NCI-H345 (cell line): ENCODE data around the gene SMARCC1.

Source experiments
- DNase-seq: peaks from one replicate; lab custom pipeline; 2025; lab: John Stamatoyannopoulos, UW

SMARCC1 gene

GRCh38 chr3:47541583-47542108 lies 240.0 kb downstream of the SMARCC1 start:
- no peak for DNase-seq

- DNase-seq = no peak
Measured at GRCh38 chr3:47540281-47540680, 241.4 kb downstream of the SMARCC1 start.

- no peak for DNase-seq
Measured at GRCh38 chr3:47536967-47537366, 244.7 kb downstream of the SMARCC1 start.

DNA sequence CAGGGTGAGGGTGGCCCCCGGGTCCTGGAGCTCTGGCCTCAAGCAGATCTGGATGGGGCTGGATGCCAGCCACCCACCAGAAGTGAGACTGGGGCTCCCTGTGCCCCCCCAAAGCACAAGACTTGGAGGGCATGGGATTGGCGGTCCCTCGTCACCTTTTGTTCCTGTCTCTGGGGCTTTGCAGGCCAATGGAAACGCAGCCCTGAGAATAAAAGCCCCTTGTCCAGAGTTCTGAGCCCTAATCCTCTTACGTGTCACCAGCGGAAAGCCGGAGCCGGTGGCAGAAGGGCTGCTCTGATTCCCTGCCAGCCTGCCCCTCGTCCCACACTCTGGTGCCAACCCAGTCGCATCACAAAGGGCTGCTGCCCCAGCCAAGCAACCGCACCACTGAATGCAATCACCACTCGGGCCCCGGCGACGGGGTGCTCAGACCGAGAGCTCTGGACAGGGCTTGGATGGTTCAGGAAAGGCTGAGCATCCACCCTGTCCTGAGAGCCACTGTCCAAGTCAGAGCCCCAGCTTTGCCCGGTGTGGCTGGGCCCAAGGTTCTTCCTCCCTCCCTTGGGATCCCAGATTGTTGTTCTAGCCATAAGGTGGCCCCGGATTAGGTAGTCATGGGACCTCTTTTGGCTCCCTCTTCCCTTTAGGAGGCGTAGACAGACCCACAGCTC lies 245.3 kb downstream of the SMARCC1 start:
- DNase-seq = no peak
